ENCODE data around the gene PTMS. TPM values are rescaled to one million over a fixed set of nuclear protein-coding genes. Genes with fewer than 3 reads are reported as not detected.

PTMS gene
- total RNA-seq, 1 experiment from 2014 or later, result 370 TPM

DNA sequence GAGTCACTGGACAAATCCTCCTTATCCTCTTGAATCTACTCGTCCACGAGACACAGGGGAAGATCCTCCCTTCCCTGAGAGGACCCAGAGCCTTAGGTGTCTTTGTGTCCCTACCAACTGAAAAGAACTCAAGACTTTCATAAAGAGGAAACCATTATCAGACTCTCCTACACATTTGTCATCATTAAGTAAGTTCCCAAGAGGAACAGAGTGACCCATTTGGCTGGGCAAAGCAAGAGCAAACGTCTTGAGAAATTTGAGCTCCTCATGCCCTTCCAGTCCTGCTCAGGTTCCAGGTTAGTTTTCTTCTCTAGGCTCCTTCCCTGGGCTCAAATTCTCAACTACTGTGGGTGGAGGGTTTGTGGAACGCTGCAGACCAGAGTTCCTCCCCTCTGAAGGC is 18.9 kb upstream of the PTMS start:
- no peaks in the 10 kb centered on the region for H3K9me3 Mint-ChIP-seq
- peaks cover 53% of the 10 kb centered on the region for H3K36me3 Mint-ChIP-seq
- POLR2A ChIA-PET, result no interaction called here
- CTCF ChIA-PET, result no interaction called here
- no peak overlapping the region for H3K4me3 Mint-ChIP-seq
- peaks cover 5% of the 10 kb centered on the region for H3K4me1 Mint-ChIP-seq
- DNase-seq (ENCODE audit: low spot score), result no peak
- no peak for ATAC-seq
- no peak for TF ChIP-seq MYBL2 (CRISPR knock-in tag; IDR thresholded peaks at IDR 0.05)
- no peak for TF ChIP-seq FOXK1 (CRISPR knock-in tag; IDR thresholded peaks at IDR 0.05)
- no peak for TF ChIP-seq PRRX2 (CRISPR knock-in tag; IDR thresholded peaks at IDR 0.05)
- no peak for TF ChIP-seq AR (CRISPR knock-in tag; IDR thresholded peaks at IDR 0.05)
- TF ChIP-seq, protein P1, sequence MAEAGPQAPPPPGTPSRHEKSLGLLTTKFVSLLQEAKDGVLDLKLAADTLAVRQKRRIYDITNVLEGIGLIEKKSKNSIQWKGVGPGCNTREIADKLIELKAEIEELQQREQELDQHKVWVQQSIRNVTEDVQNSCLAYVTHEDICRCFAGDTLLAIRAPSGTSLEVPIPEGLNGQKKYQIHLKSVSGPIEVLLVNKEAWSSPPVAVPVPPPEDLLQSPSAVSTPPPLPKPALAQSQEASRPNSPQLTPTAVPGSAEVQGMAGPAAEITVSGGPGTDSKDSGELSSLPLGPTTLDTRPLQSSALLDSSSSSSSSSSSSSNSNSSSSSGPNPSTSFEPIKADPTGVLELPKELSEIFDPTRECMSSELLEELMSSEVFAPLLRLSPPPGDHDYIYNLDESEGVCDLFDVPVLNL (CRISPR knock-in tag; IDR thresholded peaks at IDR 0.05; ENCODE audit: borderline replicate concordance, low read depth), result no peak
- TF ChIP-seq ZBTB21 (CRISPR knock-in tag; IDR thresholded peaks at IDR 0.05; ENCODE audit: borderline replicate concordance), result no peak
- no peak for TF ChIP-seq JAZF1 (CRISPR knock-in tag; IDR thresholded peaks at IDR 0.05)
- H3K27me3 Mint-ChIP-seq (ENCODE audit: low read depth), result no peaks in the 10 kb centered on the region
- no peak overlapping the region for H3K27ac Mint-ChIP-seq

GRCh38 chr12:6748761-6749160 is 17.4 kb upstream of the PTMS start:
- POLR2A ChIA-PET, result no interaction called here
- CTCF ChIA-PET, result interaction anchor here (0.7 kb wide), 1 partner anchor 18 kb away, joined by 3 read pairs; the partner anchor contains the start of gene PTMS
- Mint-ChIP-seq H3K36me3 (peaks cover 53% of the 10 kb centered on the region), H3K4me1 (peaks cover 10% of the 10 kb centered on the region), H3K27me3 (ENCODE audit: low read depth) (no peaks in the 10 kb centered on the region), H3K4me3 (no peak overlapping the region), H3K27ac (no peak overlapping the region), H3K9me3 (no peaks in the 10 kb centered on the region)
- DNase-seq (ENCODE audit: low spot score) (no peak), ATAC-seq (no peak)
- TF ChIP-seq, protein P2, sequence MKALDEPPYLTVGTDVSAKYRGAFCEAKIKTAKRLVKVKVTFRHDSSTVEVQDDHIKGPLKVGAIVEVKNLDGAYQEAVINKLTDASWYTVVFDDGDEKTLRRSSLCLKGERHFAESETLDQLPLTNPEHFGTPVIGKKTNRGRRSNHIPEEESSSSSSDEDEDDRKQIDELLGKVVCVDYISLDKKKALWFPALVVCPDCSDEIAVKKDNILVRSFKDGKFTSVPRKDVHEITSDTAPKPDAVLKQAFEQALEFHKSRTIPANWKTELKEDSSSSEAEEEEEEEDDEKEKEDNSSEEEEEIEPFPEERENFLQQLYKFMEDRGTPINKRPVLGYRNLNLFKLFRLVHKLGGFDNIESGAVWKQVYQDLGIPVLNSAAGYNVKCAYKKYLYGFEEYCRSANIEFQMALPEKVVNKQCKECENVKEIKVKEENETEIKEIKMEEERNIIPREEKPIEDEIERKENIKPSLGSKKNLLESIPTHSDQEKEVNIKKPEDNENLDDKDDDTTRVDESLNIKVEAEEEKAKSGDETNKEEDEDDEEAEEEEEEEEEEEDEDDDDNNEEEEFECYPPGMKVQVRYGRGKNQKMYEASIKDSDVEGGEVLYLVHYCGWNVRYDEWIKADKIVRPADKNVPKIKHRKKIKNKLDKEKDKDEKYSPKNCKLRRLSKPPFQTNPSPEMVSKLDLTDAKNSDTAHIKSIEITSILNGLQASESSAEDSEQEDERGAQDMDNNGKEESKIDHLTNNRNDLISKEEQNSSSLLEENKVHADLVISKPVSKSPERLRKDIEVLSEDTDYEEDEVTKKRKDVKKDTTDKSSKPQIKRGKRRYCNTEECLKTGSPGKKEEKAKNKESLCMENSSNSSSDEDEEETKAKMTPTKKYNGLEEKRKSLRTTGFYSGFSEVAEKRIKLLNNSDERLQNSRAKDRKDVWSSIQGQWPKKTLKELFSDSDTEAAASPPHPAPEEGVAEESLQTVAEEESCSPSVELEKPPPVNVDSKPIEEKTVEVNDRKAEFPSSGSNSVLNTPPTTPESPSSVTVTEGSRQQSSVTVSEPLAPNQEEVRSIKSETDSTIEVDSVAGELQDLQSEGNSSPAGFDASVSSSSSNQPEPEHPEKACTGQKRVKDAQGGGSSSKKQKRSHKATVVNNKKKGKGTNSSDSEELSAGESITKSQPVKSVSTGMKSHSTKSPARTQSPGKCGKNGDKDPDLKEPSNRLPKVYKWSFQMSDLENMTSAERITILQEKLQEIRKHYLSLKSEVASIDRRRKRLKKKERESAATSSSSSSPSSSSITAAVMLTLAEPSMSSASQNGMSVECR (CRISPR knock-in tag; IDR thresholded peaks at IDR 0.05; ENCODE audit: borderline replicate concordance), result no peak
- no peak for TF ChIP-seq CBFB (CRISPR knock-in tag; IDR thresholded peaks at IDR 0.05; ENCODE audit: low read depth)
- no peak for TF ChIP-seq NR3C1 (CRISPR knock-in tag; conservative IDR thresholded peaks at IDR 0.05; ENCODE audit: low read depth)
- TF ChIP-seq KAT7 (CRISPR knock-in tag; IDR thresholded peaks at IDR 0.05; ENCODE audit: borderline replicate concordance), result no peak
- TF ChIP-seq, protein P3, sequence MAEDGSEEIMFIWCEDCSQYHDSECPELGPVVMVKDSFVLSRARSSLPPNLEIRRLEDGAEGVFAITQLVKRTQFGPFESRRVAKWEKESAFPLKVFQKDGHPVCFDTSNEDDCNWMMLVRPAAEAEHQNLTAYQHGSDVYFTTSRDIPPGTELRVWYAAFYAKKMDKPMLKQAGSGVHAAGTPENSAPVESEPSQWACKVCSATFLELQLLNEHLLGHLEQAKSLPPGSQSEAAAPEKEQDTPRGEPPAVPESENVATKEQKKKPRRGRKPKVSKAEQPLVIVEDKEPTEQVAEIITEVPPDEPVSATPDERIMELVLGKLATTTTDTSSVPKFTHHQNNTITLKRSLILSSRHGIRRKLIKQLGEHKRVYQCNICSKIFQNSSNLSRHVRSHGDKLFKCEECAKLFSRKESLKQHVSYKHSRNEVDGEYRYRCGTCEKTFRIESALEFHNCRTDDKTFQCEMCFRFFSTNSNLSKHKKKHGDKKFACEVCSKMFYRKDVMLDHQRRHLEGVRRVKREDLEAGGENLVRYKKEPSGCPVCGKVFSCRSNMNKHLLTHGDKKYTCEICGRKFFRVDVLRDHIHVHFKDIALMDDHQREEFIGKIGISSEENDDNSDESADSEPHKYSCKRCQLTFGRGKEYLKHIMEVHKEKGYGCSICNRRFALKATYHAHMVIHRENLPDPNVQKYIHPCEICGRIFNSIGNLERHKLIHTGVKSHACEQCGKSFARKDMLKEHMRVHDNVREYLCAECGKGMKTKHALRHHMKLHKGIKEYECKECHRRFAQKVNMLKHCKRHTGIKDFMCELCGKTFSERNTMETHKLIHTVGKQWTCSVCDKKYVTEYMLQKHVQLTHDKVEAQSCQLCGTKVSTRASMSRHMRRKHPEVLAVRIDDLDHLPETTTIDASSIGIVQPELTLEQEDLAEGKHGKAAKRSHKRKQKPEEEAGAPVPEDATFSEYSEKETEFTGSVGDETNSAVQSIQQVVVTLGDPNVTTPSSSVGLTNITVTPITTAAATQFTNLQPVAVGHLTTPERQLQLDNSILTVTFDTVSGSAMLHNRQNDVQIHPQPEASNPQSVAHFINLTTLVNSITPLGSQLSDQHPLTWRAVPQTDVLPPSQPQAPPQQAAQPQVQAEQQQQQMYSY (CRISPR knock-in tag; IDR thresholded peaks at IDR 0.05), result no peak
- TF ChIP-seq NFYB (CRISPR knock-in tag; conservative IDR thresholded peaks at IDR 0.05; ENCODE audit: low read depth), result no peak
- no peak for TF ChIP-seq ZNF396 (CRISPR knock-in tag; IDR thresholded peaks at IDR 0.05; ENCODE audit: borderline replicate concordance)
- TF ChIP-seq JUN (CRISPR knock-in tag; IDR thresholded peaks at IDR 0.05), result no peak
- no peak for TF ChIP-seq SP1 (CRISPR knock-in tag; conservative IDR thresholded peaks at IDR 0.05)
- TF ChIP-seq, protein P4, sequence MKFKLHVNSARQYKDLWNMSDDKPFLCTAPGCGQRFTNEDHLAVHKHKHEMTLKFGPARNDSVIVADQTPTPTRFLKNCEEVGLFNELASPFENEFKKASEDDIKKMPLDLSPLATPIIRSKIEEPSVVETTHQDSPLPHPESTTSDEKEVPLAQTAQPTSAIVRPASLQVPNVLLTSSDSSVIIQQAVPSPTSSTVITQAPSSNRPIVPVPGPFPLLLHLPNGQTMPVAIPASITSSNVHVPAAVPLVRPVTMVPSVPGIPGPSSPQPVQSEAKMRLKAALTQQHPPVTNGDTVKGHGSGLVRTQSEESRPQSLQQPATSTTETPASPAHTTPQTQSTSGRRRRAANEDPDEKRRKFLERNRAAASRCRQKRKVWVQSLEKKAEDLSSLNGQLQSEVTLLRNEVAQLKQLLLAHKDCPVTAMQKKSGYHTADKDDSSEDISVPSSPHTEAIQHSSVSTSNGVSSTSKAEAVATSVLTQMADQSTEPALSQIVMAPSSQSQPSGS (CRISPR knock-in tag; IDR thresholded peaks at IDR 0.05; ENCODE audit: borderline replicate concordance, low read depth), result no peak
- TF ChIP-seq ZBTB43 (CRISPR knock-in tag; IDR thresholded peaks at IDR 0.05), result no peak
- TF ChIP-seq, protein P5, sequence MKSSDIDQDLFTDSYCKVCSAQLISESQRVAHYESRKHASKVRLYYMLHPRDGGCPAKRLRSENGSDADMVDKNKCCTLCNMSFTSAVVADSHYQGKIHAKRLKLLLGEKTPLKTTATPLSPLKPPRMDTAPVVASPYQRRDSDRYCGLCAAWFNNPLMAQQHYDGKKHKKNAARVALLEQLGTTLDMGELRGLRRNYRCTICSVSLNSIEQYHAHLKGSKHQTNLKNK (CRISPR knock-in tag; IDR thresholded peaks at IDR 0.05), result no peak

All from WTC11 (cell line).